ENCODE measurements around the gene MTG1.
"Not testable (repeated sequence)": the region's sequence is repeated elsewhere in the genome, so short reads cannot be mapped to it uniquely, and the experiment has no call there.

The MTG1 gene

GRCh38 chr10:133412381-133412711 lies 18.4 kb downstream of the MTG1 start:
- TF ChIP-seq CTCF (IDR thresholded peaks at IDR 0.05; ENCODE audit: low read length, missing control alignments): no peak
- H3K4me3 ChIP-seq (replicated peaks; ENCODE audit: low read depth, low read length): no peak overlapping the region
- DNase-seq (ENCODE audit: low read depth): no peak

- not testable (repeated sequence) for DNase-seq (ENCODE audit: low read depth); H3K4me3 ChIP-seq (replicated peaks; ENCODE audit: low read depth, low read length)
These were observed 20.4 kb downstream of the MTG1 start for GRCh38 chr10:133414401-133414800.

GRCh38 chr10:133415752-133416151 lies 21.8 kb downstream of the MTG1 start:
- TF ChIP-seq CTCF (IDR thresholded peaks at IDR 0.05; ENCODE audit: low read length, missing control alignments): no peak
- no peak overlapping the region for H3K4me3 ChIP-seq (replicated peaks; ENCODE audit: low read depth, low read length)
- DNase-seq (ENCODE audit: low read depth): no peak

- no peak for TF ChIP-seq CTCF (IDR thresholded peaks at IDR 0.05; ENCODE audit: low read length, missing control alignments)
- no peak for DNase-seq (ENCODE audit: low read depth)
- H3K4me3 ChIP-seq (replicated peaks; ENCODE audit: low read depth, low read length): no peak overlapping the region
These were observed 24.5 kb downstream of the MTG1 start for GRCh38 chr10:133418289-133418993.

GRCh38 chr10:133419211-133419950 lies 25.4 kb downstream of the MTG1 start:
- no peak for DNase-seq (ENCODE audit: low read depth)
- TF ChIP-seq CTCF (IDR thresholded peaks at IDR 0.05; ENCODE audit: low read length, missing control alignments): no peak
- no peak overlapping the region for H3K4me3 ChIP-seq (replicated peaks; ENCODE audit: low read depth, low read length)

GRCh38 chr10:133420028-133420427 lies 26.1 kb downstream of the MTG1 start:
- no peak for TF ChIP-seq CTCF (IDR thresholded peaks at IDR 0.05; ENCODE audit: low read length, missing control alignments)
- DNase-seq (ENCODE audit: low read depth): no peak
- H3K4me3 ChIP-seq (replicated peaks; ENCODE audit: low read depth, low read length): no peak overlapping the region

- no peak overlapping the region for H3K4me3 ChIP-seq (replicated peaks; ENCODE audit: low read depth, low read length)
- no peak for DNase-seq (ENCODE audit: low read depth)
- TF ChIP-seq CTCF (IDR thresholded peaks at IDR 0.05; ENCODE audit: low read length, missing control alignments): no peak
These were observed 26.6 kb downstream of the MTG1 start for GRCh38 chr10:133420579-133420978.

Measured in fibroblast of pulmonary artery (primary cell).